NCI-H2081 treated with DMSO at 0.1 percent for 48 hours (cell line): ENCODE results near the gene CTNNA1.
"Not testable (repeated sequence)": the region's sequence is repeated elsewhere in the genome, so short reads cannot be mapped to it uniquely, and the experiment has no call there.

Source experiments
- DNase-seq: peaks from one replicate; lab custom pipeline; 2025; lab: John Stamatoyannopoulos, UW

Gene CTNNA1

GRCh38 chr5:138809391-138809790, 56.2 kb downstream of the CTNNA1 start:
- DNase-seq, result no peak

DNA sequence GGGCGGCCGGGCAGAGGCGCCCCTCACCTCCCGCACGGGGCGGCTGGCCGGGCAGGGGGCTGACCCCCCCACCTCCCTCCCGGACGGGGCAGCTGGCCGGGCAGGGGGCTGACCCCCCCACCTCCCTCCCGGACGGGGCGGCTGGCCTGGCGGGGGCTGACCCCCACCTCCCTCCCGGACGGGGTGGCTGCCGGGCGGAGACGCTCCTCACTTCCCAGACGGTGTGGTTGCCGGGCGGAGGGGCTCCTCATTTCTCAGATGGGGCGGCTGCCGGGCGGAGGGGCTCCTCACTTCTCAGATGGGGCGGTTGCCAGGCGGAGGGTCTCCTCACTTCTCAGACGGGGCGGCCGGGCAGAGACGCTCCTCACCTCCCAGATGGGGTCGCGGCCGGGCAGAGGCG, 57.6 kb downstream of the CTNNA1 start:
- DNase-seq, result not testable (repeated sequence)

GRCh38 chr5:138815529-138815928, 62.3 kb downstream of the CTNNA1 start:
- no peak for DNase-seq

GRCh38 chr5:138817241-138817640, 64.0 kb downstream of the CTNNA1 start:
- no peak for DNase-seq

GRCh38 chr5:138819081-138819480, 65.9 kb downstream of the CTNNA1 start:
- no peak for DNase-seq

DNA sequence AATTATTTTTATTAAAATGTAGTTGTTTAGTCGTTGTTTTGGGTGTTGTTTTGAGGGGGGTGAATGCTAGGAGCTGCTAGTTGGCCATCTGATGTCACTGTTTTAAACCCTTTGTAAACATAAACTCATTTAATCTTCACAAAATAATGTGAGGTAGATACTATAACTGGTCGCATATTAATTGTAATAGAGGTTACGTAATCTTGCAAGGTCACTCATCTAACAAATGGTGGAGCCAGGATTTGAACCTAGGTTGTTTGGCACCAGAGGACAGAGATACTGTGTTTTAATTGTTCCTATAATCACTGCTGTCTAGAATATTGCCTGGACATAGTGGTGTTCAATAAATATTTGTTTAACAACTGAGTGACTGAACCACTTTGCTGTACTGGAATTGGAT, 67.5 kb downstream of the CTNNA1 start:
- DNase-seq, result no peak

DNA sequence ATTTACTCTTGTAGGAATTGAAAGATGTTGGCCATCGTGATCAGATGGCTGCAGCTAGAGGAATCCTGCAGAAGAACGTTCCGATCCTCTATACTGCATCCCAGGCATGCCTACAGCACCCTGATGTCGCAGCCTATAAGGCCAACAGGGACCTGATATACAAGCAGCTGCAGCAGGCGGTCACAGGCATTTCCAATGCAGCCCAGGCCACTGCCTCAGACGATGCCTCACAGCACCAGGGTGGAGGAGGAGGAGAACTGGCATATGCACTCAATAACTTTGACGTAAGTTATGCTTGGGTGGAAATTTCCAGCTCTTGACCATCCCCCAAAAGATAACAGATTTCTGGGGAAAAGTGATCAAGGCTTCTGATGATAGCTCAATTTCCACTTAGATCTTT, 71.3 kb downstream of the CTNNA1 start:
- no peak for DNase-seq

- DNase-seq, result no peak
Observed at GRCh38 chr5:138824924-138825863, 72.0 kb downstream of the CTNNA1 start.

DNA sequence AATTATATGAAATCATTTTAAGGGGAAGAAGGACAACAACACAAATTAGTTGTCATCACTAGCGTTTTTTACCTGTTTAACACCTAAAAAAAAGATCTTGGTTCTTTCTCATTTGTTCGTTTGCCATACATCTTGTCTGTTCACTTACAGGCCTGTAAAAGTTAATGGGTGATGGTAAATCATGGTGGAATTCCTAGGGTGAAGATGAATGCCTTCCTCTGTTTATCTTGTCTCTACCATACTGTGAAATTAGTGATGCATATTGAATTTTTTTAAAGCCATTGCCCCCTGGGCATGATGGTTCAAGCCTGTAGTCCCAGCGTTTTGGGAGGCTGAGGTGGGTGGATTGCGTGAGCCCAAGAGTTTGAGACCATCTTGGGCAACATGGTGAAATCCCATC, 75.3 kb downstream of the CTNNA1 start:
- no peak for DNase-seq

DNA sequence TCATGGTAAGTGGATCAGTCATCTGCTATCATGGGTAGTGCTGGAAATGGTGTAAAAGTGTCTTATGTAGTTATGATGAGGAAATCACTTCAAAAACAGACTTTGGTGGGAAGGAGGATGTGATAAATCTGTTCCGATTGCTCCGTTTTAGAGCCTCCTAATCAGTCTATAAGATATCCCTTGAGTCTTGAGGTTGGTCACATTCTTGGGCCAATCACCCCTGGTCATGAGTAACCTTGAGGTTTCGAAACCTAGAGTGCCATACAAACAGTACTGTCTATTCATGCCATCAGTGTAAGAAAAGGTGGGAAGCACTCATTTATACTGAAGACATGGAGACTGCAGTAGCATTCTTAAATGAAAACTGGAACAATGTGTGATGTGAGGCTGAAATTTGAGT, 76.1 kb downstream of the CTNNA1 start:
- DNase-seq, result no peak

- DNase-seq, result no peak
Observed at GRCh38 chr5:138831703-138832102, 78.5 kb downstream of the CTNNA1 start.

GRCh38 chr5:138832218-138832617, 79.0 kb downstream of the CTNNA1 start:
- no peak for DNase-seq

GRCh38 chr5:138833080-138833479, 79.9 kb downstream of the CTNNA1 start:
- DNase-seq, result no peak

DNA sequence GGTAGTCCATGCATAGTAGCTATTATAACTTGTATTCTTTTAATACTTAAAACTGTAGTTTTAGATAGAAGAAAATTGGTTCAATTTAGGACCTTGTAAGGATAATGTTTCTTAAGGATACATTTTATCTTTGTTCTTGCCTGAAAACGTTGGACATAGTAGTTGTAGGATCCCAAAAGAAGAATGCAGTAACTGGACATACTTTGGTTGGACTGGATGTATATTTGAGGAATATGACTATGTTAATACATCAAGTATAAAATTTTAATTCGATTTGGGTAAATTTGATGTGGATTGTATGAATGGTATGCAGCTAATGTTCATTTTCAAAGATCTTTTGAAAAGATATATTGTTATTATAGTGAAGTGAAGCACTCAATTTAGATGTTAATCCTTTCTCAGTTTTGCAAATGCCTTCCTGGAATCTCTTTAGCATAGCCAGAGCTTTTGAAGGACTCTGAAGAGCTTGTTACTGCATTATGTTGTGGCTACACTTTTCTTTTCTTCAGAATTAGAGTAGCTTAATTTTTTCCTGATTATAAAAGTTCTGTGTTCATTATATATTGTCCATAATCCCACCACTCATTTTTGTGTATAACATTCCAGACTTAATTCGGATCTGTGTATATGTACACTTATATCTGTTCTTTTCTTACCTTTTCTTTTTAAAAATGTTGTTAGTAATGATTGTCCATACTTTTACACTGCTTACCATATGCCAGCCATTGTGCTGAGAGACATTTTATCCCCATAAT, 80.7 kb downstream of the CTNNA1 start:
- no peak for DNase-seq

GRCh38 chr5:138834853-138835252, 81.6 kb downstream of the CTNNA1 start:
- DNase-seq, result not testable (repeated sequence)

DNA sequence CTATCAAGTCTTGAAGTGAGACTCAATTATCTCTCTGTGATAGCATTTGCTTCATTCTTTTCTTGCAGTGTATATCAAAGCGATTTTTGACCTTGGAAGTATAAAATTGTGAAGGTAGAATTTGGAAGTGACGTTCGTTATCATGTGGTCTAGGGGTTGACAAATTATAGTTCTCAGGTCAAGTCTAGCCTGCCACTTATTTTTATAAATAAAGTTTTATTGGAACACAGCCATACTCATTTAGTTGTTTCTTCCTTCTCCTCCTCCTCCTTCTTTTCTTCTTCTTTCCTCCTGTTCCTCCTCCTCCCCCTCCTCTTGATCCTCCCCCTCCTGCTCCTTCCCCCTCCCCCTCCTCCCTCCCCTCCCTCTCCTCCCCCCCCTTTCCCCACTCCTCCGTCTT, 83.9 kb downstream of the CTNNA1 start:
- no peak for DNase-seq

GRCh38 chr5:138840103-138840502, 86.9 kb downstream of the CTNNA1 start:
- DNase-seq, result no peak

- DNase-seq, result no peak
Observed at GRCh38 chr5:138841531-138841930, 88.3 kb downstream of the CTNNA1 start.

DNA sequence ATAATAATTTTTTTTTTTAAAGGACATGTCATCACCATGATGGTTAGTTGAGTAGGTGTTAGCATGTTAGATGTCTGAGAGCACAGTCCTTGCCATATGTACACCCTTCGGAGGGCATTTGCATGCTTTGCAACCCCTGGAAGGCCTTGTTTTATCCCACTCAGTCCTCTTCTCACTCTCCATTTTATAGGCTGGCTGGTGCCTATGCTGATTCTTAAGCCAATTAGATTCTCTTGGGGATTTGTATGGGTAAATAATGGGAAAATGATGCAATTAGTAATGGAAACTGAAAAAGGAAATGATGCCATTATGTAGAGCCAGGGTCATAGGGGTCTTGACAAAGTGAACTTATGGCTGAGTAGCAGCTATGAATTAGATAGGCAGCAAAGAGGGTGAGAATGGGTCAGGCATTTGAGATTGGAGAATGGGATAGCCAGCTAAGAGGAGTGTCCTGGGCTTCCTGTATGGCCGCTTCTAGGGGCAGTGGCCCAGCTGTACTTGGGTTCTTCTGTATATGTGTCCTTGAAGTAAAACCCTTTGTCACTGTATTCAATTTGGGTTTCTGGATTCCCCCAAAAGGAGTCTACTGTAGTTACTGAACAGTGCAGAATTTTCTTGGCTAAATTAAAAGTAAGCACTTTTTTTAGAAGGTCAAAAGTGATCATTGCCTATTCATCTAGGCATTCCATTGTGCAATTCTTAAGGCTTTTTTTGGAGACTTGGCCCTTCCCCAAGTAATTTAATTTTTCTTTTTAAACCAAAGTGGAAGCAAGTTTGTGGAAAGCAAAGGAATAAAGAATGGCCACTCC, 90.3 kb downstream of the CTNNA1 start:
- no peak for DNase-seq

GRCh38 chr5:138844125-138844461, 90.9 kb downstream of the CTNNA1 start:
- no peak for DNase-seq

- no peak for DNase-seq
Observed at GRCh38 chr5:138844812-138845513, 91.7 kb downstream of the CTNNA1 start.

GRCh38 chr5:138849439-138849838, 96.2 kb downstream of the CTNNA1 start:
- no peak for DNase-seq
